T-helper 22 cell (primary cell): Measurements from ENCODE around the gene NNT.
"Not testable (repeated sequence)": the region's sequence is repeated elsewhere in the genome, so short reads cannot be mapped to it uniquely, and the experiment has no call there.

Source experiments
- DNase-seq: peaks from one replicate; pipeline ENCODE4 v3.0.0-alpha.2; 2020; ENCODE audit warnings: low read depth

The NNT gene

DNA sequence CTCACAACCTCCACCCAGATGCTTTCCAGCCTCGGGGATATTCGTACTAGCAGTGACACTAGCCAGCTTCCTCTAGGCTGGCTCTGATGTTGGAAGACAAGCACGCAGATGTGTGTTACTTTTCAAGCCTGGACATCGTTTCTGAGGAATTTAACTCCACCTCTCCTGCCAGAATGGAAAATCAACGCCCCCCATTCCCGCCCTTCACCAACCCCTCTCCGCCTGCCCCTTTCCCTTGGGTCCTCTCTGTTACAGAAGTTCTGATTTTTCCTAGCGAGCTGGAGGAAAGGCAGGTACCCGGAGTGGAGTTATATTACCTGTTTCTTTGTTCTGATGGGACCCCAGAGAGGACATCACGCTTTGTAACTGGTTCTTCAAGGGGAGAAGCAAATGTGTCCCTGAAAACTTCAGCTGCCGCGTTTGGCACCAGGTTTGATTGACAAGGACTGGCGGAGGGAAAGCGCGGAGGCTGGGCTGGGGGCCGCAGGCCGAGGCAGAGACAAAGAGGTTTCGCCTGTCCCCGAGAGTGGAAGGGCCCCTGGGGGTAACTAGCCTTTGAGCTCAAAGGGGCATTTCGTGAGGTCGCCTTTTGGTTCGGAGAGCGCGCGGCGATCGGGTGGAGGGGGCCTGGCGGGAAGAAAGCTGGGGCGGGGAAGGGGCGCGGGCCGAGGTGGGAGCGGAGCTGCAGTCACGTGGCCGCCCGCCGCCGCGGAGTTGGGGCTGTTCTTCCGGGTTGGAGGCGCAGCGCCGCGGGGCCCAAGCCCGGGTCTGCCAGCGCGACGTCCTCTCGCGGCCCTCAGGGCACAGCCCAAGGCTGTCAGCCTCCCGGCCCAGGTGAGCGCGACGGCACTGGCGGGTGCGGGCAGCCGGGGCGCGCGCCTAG is at the start of gene NNT:
Gene NNT, plus strand, starts transcription at position 720 of the 883 bp plus-strand sequence. CDS start 6,016 bp downstream, outside the sequence.
- peak; percentile 74 for DNase-seq

DNA sequence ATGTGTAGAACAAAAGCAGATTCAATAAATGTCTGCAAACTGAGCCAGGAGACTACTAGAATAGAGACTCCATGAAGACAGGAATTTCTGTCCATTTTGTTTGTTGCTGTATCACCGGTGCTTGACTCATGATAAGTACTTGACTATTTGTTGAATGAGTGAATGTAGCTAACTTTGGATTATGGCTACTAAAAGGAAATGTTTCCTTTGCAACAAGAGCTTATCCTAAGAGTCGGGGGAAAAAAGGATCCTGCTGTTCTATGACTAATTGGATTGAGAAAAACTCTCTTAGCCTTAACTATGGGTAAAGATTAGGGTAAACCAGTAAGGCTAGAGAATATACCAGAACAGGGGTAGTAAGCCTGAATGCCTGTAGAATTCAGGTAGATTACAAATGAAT is 49.6 kb upstream of the NNT start:
- DNase-seq = no peak

DNA sequence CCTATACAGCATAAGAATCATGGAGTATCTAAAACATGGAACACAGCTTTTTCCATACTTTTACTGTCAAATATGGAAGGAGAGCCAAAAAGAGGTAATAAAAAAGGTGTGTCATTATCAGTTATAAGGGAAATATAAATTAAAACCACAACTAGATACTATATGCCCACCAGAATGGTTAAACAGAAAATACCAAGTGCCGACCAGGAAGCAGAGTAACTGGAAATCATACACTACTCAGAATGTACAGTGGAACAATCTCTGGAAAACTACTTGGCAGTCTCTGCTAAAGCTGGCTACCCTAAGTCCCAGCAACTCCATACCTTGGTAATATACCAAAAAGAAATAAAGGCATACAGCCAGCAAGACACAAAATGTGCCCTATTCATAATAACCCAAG is 48.5 kb upstream of the NNT start:
- DNase-seq = no peak

DNA sequence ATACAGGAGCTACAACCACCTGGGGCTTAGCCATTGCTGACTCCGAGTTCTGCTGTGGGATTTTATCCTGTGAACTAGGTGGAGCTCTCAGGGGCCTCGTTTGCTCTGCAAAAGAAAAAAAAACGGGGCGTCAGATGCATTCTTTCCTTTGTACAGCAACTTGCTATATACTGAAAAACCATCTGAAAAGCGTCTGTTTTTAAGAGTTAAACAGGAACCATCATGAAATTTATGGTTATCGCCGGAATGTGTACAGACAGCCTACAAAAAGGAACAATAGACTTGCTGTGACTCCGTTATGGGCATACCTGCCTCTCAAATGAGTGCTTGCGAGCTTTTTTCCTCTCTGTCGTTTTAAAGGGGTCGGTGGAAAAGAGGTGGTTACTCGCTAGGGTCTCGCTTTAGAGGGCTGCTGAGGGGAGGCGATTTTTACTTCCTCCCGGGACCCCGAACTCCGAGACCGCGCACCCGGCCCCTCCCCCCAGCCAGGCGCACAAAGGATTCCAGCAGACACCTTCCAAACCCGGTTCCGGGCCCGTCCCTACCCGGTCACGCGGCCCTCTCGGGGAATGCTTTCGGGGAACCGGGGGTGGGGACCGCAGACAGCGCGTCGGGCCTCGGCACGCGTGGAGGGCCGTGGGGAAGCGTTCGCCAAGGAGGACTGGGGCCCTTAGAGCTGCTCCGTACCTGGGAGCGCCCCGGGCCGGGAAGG is 46.9 kb upstream of the NNT start:
- DNase-seq = peak; percentile 25

DNA sequence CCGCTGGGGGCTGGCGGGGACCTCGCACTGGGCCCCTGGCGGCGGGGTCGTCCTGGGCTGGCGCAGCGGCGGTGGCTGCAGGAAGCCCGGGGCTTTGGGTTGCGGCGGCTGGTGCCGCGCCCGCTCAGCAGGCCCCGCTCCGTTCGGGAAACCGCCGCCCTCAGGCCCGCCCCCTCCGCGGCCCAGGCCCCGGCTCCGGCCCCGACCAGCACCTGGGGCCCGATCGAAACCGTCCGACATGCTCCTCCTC is 46.4 kb upstream of the NNT start:
- DNase-seq = not testable (repeated sequence)

DNA sequence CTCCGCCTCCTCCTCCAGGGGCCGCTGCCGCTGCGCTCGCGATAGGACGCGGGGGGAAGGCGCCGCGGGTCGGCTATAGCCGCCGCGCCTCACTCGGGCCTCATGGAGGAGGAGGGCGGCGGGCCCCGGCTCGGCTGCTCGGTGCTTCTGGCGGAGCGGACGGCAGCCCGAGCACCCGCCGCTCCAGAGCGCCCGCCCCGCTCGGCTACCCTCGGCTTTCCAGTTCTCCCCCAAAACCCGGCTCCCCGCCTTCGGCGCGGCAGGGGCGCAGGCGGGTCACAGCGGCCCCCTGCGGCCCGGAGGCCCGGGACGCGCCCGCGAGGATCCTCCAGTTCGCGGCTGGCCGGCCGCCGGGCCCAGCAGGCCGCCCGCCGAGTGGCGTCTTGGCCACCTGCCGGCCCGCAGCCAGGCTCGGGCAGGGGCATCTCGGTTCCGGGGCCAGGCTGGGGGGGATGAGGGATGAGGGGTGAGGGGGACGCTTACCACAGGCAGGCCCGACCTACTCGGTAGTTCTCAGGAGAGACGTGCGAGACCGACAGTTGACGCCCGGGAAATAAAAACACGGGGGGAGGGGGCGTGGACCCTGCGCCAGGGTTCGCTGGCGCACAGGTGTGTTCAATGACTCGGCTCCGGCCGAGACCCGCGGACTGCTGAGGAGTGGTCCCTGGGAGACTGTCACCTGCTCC is 46.0 kb upstream of the NNT start, which contains the start of gene PAIP1:
Gene PAIP1, minus strand, starts transcription at position 221 of the 686 bp plus-strand sequence. CDS start 231 bp downstream, outside the sequence.
- peak; percentile 75 for DNase-seq

DNA sequence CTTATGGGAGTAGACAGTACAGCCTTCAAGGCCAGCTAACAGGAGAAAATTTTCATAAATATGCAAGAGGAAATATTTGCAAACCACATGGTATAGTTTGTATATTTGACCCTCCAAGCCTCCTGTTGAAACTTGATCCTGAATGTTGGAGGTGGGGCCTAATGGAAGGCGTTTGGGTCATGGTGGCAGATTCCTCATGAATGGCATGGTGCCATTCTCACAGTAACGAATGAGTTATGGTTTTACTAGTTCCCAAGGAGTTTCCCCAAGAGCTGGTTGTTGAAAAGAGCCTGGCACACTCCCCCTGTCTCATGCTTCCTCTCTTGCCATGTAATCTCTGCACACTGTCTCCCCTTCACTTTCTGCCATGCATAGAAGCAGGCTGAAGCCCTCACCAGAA is 42.9 kb upstream of the NNT start:
- DNase-seq = no peak

DNA sequence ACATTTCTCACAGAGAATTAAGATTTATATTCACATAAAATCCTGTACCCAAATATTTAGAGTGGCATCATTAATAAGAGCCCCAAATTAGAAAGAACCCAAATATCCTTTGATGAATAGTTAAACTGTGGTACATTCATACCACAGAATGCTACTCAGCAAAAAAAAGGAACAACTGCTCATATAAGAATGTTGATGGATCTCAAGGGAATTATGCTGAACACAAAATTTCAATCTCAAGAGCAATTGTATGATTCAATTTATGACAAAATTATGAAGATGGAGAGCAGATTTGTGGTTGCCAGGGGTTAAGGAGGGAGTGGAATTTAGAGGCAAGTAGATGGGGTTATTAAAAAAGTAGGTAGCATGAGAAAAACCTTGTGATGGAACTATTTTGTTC is 41.6 kb upstream of the NNT start:
- DNase-seq = no peak

DNA sequence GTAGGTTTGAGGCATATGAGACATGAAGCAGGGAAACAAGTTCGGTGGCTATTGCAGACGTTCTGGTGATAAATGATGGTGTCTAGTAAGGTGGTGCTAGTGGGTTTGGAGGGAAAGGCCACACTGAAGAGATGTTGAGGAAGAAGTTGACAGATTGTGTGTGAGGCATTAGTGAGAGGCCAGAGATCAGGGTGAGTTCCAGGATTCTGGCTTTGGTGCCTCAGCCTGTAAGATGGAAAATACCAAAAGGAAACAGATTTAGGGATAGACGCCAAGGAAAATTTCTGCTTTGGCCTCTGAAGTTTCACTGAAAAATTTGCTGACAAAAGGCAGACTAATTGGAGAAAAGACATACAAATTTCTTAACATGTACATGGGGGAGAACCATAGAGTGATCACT is 39.7 kb upstream of the NNT start:
- DNase-seq = no peak

DNA sequence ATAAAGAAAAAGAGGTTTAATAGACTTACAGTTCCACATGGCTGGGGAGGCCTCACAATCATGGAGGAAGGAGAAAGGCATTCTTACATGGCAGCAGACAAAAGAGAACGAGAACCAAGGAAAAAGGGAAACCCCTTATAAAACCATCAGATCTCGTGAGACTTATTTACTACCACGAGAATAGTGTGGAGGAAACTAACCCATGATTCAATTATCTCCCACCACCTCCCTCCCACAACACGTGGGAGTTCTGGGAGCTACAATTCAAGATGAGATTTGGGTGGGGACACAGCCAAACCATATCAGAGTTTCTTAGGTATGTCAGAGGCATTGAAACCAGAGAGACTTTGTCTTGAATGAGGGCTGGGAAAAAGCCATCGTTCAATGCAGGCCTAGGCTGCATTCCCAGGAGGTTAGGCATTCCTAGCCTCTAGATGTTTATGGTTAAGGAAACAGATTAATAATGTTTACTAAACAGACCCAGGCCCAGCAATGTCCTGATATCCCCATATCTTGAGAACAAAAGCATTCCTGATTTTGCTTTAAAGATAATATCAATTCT is 38.6 kb upstream of the NNT start:
- no peak for DNase-seq

DNA sequence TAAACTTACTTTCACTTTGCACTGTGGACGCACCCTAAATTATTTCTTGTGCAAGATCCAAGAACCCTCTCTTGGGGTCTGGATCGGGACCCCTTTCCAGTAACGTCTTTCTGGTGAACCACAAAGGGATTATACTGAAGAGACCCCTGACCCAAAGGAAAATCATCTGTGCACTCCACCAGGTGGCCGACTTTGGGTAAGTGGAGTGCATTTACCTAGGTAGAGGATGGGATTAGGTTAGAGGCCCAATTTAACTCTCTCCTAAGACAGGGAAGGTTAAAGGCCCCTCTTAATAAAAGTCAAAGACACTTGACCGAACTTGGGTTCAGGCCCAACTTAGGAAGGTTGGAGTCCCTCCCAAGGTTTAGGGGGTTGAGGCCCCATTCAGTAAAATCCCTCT is 37.9 kb upstream of the NNT start:
- DNase-seq = no peak

DNA sequence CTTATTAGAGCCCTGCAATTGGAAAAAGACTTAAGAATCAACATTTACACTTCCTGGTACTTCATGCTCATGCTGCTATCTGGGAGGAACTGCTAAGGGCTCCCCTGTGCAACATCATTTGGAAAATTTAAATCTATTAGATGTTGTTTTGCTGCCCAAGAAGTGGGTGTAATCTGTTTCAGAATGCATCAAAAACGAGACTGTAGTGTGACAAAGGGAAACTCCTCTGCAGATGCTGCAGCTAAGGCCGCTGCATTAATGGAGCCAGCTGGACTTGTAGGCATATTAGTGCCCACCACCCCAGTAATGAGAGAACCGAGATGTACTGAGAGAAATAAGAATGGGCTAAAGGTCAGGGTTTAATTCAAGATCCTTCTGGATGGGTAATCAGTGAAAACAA is 35.0 kb upstream of the NNT start:
- no peak for DNase-seq

DNA sequence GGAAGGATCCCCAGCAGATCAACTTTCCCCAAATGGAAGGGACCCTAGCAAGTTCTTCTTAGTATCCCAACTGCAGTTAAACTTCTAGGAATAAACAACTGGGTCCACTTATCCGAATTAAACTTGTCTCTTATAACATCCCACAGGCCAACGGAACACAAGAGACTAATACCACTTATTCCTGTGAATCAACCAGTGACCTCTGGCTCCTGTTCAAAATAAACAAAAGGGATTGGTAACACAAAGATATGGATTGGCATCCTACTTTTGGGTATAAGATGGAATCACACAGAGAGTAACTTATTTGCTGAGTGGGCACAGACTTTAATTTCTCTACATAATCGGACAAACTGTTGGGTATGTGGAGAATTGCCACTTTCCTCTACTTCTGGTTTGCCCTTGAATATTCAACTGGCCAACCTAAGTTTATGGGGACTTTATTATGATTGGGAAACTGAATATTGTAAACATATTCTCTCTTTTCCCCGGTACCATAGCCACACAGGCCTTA is 33.7 kb upstream of the NNT start:
- DNase-seq = no peak

DNA sequence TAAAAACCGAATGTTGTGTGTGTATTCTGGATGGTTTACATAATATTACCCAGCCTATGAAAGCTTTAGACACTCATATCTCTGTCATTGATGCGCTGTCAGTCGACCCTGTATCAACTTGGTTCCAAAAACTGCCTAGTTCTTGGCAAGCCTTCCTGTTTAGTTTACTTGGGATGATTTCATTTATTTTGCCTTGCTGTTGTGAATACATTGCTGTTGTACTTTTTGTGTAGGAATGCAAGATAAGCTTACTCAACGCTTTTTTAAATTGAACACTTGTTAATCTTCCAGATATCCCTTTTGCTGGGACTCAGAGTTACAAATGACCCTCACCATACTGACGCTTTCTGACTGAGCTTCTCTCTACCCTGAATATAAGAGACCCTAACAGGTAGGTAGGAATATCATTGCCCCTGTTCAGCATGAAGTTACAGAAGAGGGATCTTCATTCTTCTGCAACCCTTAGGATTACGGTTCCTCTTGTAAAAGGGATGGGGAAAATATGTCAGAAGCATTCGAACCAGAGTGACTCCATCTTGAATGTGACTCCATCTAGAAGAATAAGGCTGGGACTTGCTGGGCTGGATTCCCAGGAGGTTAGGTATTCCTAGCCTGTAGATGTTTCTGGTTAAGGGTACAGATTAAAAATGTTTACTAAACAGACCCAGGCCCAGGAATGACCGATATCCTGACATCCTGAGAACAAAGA is 32.4 kb upstream of the NNT start:
- no peak for DNase-seq

DNA sequence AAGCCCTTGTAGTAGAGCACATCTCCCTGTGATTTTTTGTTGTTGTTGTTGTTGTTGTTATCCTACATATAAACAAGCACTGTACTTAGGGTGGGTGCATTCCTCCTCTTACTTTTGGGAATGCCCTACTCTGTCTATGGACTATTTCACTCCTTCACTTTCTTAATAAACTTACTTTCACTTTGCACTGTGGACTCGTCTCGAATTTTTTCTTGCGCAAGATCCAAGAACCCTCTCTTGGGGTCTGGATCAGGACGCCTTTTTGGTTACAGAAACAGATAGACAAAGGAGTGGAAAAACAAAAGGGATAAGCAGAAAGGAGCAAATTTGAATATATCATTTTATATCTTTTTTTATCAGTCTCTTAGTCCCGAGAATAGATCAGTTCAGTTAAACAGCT is 31.7 kb upstream of the NNT start:
- DNase-seq = no peak

DNA sequence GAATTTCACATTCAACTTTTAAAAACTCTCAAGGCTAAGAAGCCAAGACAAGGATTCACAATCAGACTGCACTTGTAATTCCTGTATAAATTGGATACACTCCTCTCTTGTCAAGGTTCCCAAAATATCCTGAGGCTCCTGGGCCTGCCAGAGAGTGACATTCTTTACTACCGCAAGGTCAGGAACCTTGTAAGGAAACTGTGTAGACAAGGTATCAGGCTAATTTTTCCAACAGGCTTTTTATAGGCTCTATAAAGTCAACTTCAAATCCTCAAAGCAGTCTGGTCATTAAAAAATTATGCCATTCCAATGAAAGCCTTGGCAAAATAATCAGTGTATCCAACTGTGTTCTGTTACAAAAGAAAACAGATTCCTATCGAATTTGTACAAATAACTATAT is 30.6 kb upstream of the NNT start:
- no peak for DNase-seq

DNA sequence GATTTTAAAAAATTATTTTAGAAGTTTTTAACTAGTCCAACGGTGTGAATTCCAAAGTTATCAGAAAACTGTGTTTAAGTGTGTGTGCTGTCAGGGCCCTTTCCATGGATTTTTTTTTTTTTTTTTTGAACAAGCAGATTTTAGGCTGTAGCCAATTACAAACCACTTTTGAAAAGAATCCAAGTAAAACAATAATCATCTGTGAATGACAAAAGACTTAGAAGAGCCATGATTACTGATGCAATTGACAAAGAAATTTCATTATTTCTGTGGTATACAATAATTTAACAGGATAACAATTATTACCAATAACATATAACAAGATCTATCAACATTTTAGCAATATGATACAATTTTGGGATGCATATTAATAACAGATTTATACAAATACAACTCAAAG is 29.9 kb upstream of the NNT start:
- no peak for DNase-seq

DNA sequence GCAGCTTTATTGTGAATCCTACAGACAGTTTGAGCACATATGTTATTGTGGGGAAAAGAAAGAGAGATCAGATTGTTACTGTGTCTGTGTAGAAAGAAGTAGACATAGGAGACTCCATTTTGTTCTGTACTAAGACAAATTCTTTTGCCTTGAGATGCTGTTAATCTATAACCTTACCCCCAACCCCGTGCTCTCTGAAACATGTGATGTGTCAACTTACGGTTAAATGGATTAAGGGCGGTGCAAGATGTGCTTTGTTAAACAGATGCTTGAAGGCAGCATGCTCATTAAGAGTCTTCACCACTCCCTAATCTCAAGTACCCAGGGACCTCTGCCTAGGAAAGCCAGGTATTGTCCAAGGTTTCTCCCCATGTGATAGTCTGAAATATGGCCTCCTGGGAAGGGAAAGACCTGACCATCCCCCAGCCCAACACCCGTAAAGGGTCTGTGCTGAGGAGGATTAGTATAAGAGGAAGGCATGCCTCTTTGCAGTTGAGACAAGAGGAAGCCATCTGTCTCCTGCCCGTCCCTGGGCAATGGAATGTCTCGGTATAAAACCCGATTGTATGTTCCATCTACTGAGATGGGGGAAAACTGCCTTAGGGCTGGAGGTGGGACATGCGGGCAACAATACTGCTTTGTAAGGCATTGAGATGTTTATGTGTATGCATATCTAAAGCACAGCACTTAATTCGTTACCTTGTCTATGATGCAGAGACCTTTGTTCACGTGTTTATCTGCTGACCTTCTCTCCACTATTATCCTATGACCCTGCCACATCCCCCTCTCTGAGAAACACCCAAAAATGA is 22.4 kb upstream of the NNT start:
- not testable (repeated sequence) for DNase-seq

DNA sequence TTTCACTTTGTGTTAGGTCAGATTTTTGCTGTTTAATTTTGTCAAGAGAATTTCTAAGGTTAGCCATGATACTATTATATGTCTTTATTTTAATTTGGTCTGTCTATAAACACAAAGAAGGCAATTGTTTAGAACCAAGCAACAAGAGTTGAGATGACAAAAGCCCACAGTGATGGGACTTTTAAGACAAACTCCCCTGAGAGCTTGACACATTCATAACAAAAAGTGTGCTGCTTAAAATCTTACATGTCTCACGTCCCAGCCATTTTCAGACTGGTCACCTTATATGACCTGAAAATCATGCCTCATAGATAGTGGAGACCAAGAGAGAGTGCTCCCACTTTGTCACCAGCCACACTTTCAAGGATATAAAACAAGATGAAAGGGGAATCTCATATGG is 21.6 kb upstream of the NNT start:
- DNase-seq = no peak

DNA sequence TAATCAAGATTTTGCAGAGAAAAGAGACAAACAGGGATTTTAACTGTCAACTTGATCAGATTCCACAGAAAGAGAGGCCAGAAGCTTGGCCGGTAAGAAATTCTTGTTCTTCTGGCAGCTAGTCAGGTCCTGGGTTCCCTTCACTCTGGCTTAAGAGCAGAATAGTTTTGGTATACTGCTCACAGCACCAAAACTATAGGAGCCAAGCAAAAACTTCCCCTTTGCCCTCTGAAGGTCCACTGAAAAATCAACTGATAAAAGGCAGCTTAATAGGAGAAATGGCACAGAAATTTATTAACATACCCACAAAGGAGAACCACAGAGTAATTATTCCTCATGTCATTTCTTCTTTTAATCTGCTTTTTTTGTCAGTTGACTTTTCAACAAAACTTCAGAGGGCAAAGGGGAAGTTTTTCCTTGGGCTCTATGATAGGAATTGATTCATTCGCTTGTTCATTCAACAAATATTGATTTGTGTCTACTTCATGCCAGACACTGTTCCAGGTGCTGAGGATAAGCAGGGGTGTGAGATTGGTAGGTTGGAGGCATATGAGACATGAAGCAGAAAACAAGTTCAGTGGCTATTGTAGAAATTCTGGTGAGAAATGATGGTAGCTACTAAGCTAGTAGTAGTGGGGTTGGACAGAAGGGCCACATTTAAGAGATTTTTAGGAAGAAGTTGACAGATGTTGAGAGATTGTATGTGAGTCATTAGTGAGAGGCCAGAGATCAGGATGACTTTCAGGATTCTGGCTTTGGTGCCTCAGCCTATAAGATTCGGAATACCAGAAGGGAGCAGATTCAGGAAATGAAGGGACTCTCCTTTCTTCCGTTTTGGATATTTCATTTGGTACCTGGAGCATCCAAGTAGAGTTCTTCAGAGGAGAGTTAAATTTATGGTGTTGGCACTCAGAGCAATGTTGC is 20.6 kb upstream of the NNT start:
- DNase-seq = no peak
